ENCODE measurements around the gene SOS2.
"Not testable (repeated sequence)": the region's sequence is repeated elsewhere in the genome, so short reads cannot be mapped to it uniquely, and the experiment has no call there.

Gene SOS2

GRCh38 chr14:50225067-50225973 lies 6.1 kb downstream of the SOS2 start:
- no peak for DNase-seq

- DNase-seq: no peak
Measured at GRCh38 chr14:50222055-50222613, 9.2 kb downstream of the SOS2 start.

DNA sequence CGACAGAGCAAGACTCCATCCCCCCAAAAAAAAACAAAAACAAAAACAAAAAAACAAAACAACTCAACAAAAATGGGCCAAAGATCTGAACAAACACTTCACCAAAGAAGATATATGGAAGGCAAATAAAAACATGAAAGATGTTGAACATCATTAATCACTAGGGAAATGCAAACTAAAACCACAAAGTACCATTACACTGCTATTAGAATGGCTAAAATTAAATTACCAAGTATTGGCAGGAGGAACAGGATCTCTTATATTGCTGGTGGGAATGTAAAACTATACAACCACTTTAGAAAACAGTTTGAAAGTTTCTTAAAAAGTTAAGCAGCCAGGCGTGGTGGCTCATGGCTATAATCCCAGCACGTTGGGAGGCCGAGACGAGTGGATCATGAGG lies 12.9 kb downstream of the SOS2 start:
- DNase-seq: no peak

DNA sequence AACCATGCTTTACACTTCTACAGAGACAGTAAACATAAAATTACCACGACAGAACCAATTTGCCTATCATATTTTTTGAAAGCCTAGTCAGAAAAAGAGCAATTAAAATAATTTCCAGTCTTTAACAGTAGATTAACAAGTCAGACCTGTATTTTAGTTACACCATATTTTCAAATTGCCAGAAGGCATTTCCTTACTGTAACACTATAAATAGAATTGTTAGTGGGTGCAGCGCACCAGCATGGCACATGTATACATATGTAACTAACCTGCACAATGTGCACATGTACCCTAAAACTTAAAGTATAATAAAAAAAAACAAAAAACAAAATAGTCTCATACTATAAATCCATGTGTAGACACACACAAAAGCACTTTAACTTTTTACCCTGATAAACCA lies 16.0 kb downstream of the SOS2 start:
- no peak for DNase-seq

DNA sequence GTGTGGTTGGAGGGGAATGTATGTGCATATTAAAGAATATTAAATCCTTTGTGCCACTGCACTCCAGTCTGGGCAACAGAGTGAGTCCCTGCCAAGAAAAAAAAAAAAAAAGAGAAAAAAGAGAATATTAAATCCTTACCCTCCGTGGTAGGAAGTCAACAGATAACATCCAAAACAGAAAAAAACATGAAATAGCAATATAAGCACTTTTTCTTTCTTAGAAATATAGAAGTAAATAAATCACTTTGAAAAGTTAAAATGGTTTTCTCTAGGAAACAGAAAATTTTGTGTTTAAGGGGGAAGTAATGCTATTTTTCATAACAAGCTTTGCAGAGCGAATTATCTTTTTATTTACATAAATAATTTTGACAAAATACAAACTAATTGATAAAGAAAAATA lies 17.6 kb downstream of the SOS2 start:
- DNase-seq: no peak

GRCh38 chr14:50212726-50213125 lies 18.7 kb downstream of the SOS2 start:
- no peak for DNase-seq

- DNase-seq: no peak
Measured at GRCh38 chr14:50210074-50210473, 21.3 kb downstream of the SOS2 start.

- DNase-seq: no peak
Measured at GRCh38 chr14:50198499-50198898, 32.9 kb downstream of the SOS2 start.

GRCh38 chr14:50191499-50191898 lies 39.9 kb downstream of the SOS2 start:
- no peak for DNase-seq

DNA sequence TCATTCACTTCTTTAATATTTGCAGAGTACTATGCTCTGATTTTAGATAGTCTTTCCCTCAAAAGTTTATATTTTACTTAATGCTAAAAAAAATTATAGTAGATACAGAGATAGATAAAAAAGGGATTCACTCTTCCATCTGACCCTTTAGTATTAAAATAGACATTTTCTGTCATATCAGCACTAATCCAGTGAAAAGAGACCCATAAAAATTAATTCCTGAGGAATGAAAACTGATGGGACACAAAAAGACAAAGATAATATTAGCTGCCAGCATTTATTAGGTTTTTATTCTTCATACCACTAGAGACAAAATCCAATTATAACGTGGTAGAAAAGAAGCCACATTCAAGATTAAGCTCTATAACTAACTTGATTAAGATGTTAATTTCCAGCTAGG lies 45.3 kb downstream of the SOS2 start:
- no peak for DNase-seq

GRCh38 chr14:50173891-50174290 lies 57.5 kb downstream of the SOS2 start:
- DNase-seq: no peak

- DNase-seq: no peak
Measured at GRCh38 chr14:50171895-50172294, 59.5 kb downstream of the SOS2 start.

- not testable (repeated sequence) for DNase-seq
Measured at GRCh38 chr14:50167381-50167780, 64.0 kb downstream of the SOS2 start.

- DNase-seq: no peak
Measured at GRCh38 chr14:50156111-50156510, 75.3 kb downstream of the SOS2 start.

GRCh38 chr14:50148799-50149198 lies 82.6 kb downstream of the SOS2 start:
- DNase-seq: no peak

GRCh38 chr14:50139192-50139591 lies 92.2 kb downstream of the SOS2 start:
- no peak for DNase-seq

- DNase-seq: no peak
Measured at GRCh38 chr14:50127802-50128201, 103.6 kb downstream of the SOS2 start.

DNA sequence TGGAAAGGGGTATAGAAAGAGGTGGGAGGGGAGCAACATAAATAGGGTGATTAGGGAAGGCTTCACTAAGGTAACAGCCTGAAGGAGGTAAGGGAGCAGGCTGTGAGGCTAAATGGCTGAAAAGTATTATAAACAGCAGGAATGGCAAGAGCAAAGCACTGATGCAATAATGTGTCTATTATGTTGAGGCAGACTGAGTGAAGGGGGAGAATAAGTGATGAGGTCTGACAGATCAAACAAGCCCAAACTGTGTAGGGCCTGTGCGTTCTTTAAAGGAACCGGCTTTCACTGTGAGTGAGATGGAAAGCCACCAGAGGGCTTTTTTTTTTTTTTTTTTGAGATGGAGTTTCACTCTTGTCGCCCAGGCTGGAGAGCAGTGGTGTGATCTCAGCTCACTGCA lies 108.3 kb downstream of the SOS2 start:
- DNase-seq: no peak

DNA sequence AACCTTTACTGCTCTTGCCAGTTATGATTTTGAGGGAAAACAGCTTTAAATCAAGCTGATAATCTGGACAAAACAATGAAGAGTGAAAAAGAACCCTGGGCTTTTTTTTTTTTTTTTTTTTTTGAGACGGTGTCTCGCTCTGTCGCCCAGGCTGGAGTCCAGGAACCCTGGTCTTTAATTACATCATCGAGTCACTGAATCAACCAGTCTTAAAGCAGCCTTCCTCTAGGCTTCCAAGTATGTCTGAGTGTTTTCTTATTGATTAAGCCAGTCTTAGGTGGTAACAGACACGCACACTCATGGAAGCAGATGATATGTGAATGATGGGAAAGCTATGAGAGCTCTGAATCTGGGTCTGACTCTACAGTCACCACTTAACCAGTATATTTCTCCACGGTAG lies 109.1 kb downstream of the SOS2 start:
- DNase-seq: no peak

DNA sequence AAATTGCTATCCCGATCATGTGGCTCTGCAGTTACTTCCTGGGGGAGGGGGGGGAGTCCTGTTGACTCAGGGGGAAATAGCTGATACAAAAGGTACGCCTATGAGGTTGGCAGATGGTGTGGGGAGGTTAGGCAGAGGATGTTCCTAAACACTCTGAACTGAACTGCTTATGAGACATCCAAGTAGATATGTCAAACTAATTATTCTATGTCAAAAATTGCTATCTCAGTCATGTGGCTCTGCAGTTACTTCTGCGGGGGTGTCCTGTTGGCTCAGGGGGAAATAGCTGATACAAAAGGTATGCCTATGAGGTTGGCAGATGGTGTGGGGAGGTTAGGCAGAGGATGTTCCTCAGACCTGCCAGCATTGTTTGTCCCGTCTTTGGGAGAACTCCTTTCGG lies 109.9 kb downstream of the SOS2 start:
- no peak for DNase-seq

GRCh38 chr14:50117456-50117855 lies 113.9 kb downstream of the SOS2 start:
- no peak for DNase-seq

DNA sequence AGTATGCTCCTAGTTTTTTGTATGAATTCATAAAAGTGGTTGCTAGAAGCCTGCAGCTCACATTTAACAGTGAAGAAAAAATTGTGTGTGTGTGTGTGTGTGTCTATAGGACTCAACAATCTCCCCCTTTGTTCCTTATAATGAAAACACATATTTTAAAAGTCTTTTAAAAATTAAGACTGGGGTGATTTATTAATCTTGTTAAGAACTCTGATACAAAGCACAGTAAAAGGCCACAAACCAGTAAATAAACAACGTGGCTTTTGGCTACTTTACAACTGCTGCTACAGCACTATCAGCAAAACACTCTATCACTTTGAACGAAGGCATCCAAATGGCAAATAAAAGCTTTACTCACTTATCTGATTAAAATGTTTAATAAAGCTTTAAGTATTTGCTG lies 114.4 kb downstream of the SOS2 start:
- DNase-seq: no peak

DNA sequence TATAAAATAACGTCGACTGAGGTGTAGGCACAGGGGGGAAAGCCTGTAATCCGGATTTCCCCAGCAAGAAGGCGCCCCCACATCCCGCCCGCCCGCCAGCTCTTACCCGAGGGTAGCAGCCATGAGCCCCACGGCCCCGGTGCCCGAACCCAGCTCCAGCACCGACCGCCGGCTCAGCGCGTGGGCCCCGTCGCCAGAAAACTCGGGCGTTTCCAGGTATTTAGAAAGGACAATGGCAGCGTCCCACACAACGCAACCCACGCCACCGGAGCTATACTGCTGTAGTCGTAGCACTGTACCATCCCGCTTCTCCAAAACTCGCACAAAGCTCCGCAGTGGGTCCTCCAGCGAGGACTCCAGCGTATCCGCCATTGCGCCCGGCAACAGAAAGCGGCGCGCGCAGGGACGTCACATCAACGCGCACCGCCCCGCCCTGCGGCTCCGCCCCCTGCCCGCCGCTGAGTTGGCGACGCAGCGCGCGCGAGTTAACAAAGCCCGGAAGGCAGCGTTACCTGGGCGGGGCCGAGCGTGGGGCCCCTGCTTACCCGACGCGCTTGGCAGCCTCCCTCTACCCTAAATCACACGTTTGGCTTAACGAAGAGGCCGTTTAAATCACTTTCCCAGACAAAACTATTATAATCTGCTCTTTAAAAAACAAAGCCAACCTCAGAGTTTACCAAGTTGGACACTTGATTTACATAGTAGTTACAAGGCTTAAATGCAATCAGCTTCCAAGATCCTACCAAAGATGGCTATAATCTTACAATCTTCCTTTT lies 115.0 kb downstream of the SOS2 start, which contains the start of gene VCPKMT:
Gene VCPKMT (minus strand): TSS at position 392 of the 776 bp plus-strand sequence. CDS start 20 bp downstream, at position 372.
- peak; percentile 91 for DNase-seq

Measured in activated gamma-delta T cell (primary cell).